Stomach (tissue), 4 donors: ENCODE data around the gene UBR1.

Source experiments
- CTCF ChIP-seq, 7 experiments: fragments of 450-650 bp in 4 of 7; fragments of 200-600 bp in 3 of 7; sonication (generic) in 3 of 7; IDR thresholded peaks; one replicate each; pipeline ENCODE4 v1.5.1; 2016 to 2019; ENCODE audit warnings: antibody characterized with exemption in 7 of 7, control low read depth in 2 of 7, mild to moderate bottlenecking in 1 of 7
- POLR2A ChIP-seq, 4 donors: fragments of 450-650 bp; IDR thresholded peaks; one replicate each; pipeline ENCODE4 v1.6.1; 2016; ENCODE audit warnings: antibody characterized with exemption in 4 of 4, control low read depth in 2 of 4, mild to moderate bottlenecking in 1 of 4, moderate library complexity in 1 of 4

- TF ChIP-seq CTCF (IDR thresholded peaks at IDR 0.05) (no peak), POLR2A (IDR thresholded peaks at IDR 0.05) (no peak)
Measured at GRCh38 chr15:43106486-43106829, 620 bp upstream of the UBR1 start.
